Hematopoietic multipotent progenitor cell (in vitro differentiated cells): ENCODE measurements around the gene UBXN11. TPM values are rescaled to one million over a fixed set of nuclear protein-coding genes. Genes with fewer than 3 reads are reported as not detected.
"Not testable (repeated sequence)": the region's sequence is repeated elsewhere in the genome, so short reads cannot be mapped to it uniquely, and the experiment has no call there.

Source experiments
- DNase-seq, 3 donors: peaks; one replicate each; pipeline ENCODE4 v3.0.0-alpha.2; 2011 to 2015; ENCODE audit warnings: low read depth in 2 of 3, low spot score in 2 of 3
- total RNA-seq: library from RNA; depleted of rRNA; stranded (reverse); fragments of >200 nt; gene quantifications from one replicate; pipeline ENCODE4 v1.2.3, GENCODE V29; 2012

Gene UBXN11
- total RNA-seq, 1 donor: 18.6 TPM

GRCh38 chr1:26337206-26337535 lies 30.7 kb upstream of the UBXN11 start:
- no peak for DNase-seq

- DNase-seq: peak; percentile 44 to 67 (median 56)
Observed at GRCh38 chr1:26336477-26337205, 30.2 kb upstream of the UBXN11 start.

- DNase-seq: no peak
Observed at GRCh38 chr1:26335774-26336476, 29.5 kb upstream of the UBXN11 start.

GRCh38 chr1:26333312-26333711 lies 26.9 kb upstream of the UBXN11 start:
- not testable (repeated sequence) for DNase-seq

GRCh38 chr1:26330276-26330675 lies 23.8 kb upstream of the UBXN11 start:
- DNase-seq: no peak

GRCh38 chr1:26329380-26329779 lies 22.9 kb upstream of the UBXN11 start:
- not testable (repeated sequence) for DNase-seq

- no peak for DNase-seq
Observed at GRCh38 chr1:26328597-26328996, 22.2 kb upstream of the UBXN11 start.

- no peak for DNase-seq
Observed at GRCh38 chr1:26327956-26328362, 21.5 kb upstream of the UBXN11 start.

GRCh38 chr1:26324550-26324949 lies 18.1 kb upstream of the UBXN11 start:
- no peak for DNase-seq

GRCh38 chr1:26323382-26323781 lies 16.9 kb upstream of the UBXN11 start:
- no peak for DNase-seq

GRCh38 chr1:26322042-26322331 lies 15.6 kb upstream of the UBXN11 start:
- DNase-seq: no peak

GRCh38 chr1:26321315-26322041 lies 15.0 kb upstream of the UBXN11 start:
- DNase-seq: peak; percentile 81 to 94 (median 87)

GRCh38 chr1:26320896-26321295 lies 14.5 kb upstream of the UBXN11 start:
- DNase-seq: no peak

GRCh38 chr1:26318338-26319064 lies 12.1 kb upstream of the UBXN11 start:
- no peak for DNase-seq

GRCh38 chr1:26317612-26318337 lies 11.3 kb upstream of the UBXN11 start, which contains the start of gene CD52:
TSS of gene CD52 (plus strand) at chr1:26317958. CDS start at chr1:26318018, 60 bp downstream.
- DNase-seq: peak in 2 of 3 donors; percentile 58 to 75

GRCh38 chr1:26317146-26317545 lies 10.7 kb upstream of the UBXN11 start:
- DNase-seq: no peak

GRCh38 chr1:26315874-26316850 lies 9.7 kb upstream of the UBXN11 start:
- DNase-seq: no peak

- DNase-seq: no peak
Observed at GRCh38 chr1:26314501-26314900, 8.1 kb upstream of the UBXN11 start.
